Vagina (tissue), 2 donors: ENCODE measurements around the gene DNAAF2. TPM values are rescaled to one million over a fixed set of nuclear protein-coding genes. Genes with fewer than 3 reads are reported as not detected.
"Not testable (repeated sequence)": the region's sequence is repeated elsewhere in the genome, so short reads cannot be mapped to it uniquely, and the experiment has no call there.

Experiments
- DNase-seq, 2 donors: peaks; one replicate each; pipeline ENCODE4 v3.0.0-alpha.2; 2017; ENCODE audit errors: extremely low spot score in 2 of 2
- H3K27ac ChIP-seq: fragments of 200-600 bp; sonication (generic); one replicate; pipeline ENCODE4 v1.5.1; 2019
- H3K27me3 ChIP-seq: fragments of 200-600 bp; sonication (generic); one replicate; pipeline ENCODE4 v1.5.1; 2019
- H3K36me3 ChIP-seq, 2 donors: fragments of 200-600 bp; sonication (generic); one replicate each; pipeline ENCODE4 v1.5.1; 2017 to 2019
- H3K4me1 ChIP-seq: fragments of 200-600 bp; sonication (generic); one replicate; pipeline ENCODE4 v1.5.1; 2019
- H3K4me3 ChIP-seq, 2 donors: fragments of 200-600 bp; sonication (generic); 1 replicate in 1 of 2; 2 replicates in 1 of 2; pipeline ENCODE4 v1.5.1; 2016 to 2019
- H3K9me3 ChIP-seq: fragments of 200-600 bp; sonication (generic); one replicate; pipeline ENCODE4 v1.5.1; 2019
- POLR2A ChIP-seq, 2 donors: fragments of 450-650 bp; IDR thresholded peaks; one replicate each; pipeline ENCODE4 v1.6.1; 2017; ENCODE audit warnings: antibody characterized with exemption in 2 of 2, mild to moderate bottlenecking in 2 of 2, moderate library complexity in 2 of 2
- POLR2AphosphoS5 ChIP-seq, 2 donors: sonication (generic); formaldehyde crosslinking; IDR thresholded peaks; one replicate each; pipeline ENCODE4 v1.9.0; 2017; ENCODE audit warnings: antibody characterized with exemption in 2 of 2, mild to moderate bottlenecking in 2 of 2, low read depth in 1 of 2; ENCODE audit not compliant: insufficient read depth in 1 of 2
- intact Hi-C: fragments of 100-400 bp; cut with DNase I; formaldehyde crosslinking; loops from one replicate; pipeline ENCODE4 v1.15.1; 2023
- total RNA-seq: library from RNA; depleted of rRNA; stranded (reverse); fragments of >200 nt; gene quantifications from one replicate; pipeline ENCODE4 v1.2.3, GENCODE V29; 2016
- TF ChIP-seq, protein P1 (sequence below), 3 experiments: fragments of 450-650 bp in 2 of 3; fragments of 200-600 bp in 1 of 3; sonication (generic) in 1 of 3; IDR thresholded peaks; one replicate each; pipeline ENCODE4 v1.5.1; 2017 to 2019; ENCODE audit warnings: antibody characterized with exemption in 3 of 3, mild to moderate bottlenecking in 2 of 3, moderate library complexity in 2 of 3

Gene DNAAF2
- total RNA-seq, 1 donor from 2014 or later = 7.9 TPM

DNA sequence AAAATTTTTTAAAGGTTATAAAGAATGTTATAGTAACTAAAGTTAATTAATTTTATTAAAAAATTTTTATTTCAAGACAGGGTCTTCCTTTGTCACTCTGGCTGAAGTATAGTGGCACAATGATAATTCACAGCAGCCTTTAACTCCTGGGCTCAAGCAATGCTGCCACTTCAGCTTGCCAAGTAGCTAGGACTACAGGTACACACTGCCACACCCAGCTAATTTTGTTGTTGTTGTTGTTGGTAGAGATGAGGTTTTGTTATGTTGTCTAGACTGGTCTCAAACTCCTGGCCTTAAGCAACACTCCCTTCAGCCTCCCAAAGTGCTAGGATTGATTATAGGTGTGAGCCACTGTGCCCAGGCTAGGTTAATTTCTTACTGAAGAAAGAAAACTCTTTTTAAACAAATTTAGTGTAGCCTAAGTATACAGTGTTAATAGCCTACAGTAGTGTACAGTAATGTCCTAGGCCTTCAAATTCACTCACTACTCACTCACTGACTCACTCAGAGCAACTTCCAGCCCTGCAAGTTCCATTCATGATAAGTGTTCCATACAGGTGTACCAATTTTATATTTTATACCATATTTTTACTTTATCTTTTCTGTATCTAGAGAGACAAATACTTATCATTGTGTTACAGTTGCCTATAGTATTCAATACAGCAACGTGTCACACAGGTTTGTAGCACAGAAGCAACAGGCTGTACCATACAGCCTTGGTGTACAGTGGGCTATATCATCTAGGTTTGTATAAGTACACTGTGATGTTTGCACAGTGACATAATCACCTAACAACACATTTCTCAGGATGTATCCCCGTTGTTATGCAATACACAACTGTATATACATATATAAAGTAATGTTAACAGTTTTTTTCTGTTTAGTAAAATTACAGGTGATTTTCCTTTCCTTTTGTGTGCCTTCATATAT is 24.7 kb upstream of the DNAAF2 start:
- intact Hi-C loops = no loop called here
- no peak overlapping the region for H3K4me3 ChIP-seq
- no peaks in the 10 kb centered on the region for H3K27me3 ChIP-seq
- no peaks in the 10 kb centered on the region for H3K36me3 ChIP-seq
- no peaks in the 10 kb centered on the region for H3K9me3 ChIP-seq
- H3K27ac ChIP-seq = no peak overlapping the region
- no peaks in the 10 kb centered on the region for H3K4me1 ChIP-seq
- no peak for DNase-seq
- no peak for TF ChIP-seq POLR2A (IDR thresholded peaks at IDR 0.05)
- TF ChIP-seq POLR2AphosphoS5 (IDR thresholded peaks at IDR 0.05; ENCODE audit: insufficient read depth in 1 of 2, low read depth in 1 of 2) = no peak
- TF ChIP-seq, protein P1, sequence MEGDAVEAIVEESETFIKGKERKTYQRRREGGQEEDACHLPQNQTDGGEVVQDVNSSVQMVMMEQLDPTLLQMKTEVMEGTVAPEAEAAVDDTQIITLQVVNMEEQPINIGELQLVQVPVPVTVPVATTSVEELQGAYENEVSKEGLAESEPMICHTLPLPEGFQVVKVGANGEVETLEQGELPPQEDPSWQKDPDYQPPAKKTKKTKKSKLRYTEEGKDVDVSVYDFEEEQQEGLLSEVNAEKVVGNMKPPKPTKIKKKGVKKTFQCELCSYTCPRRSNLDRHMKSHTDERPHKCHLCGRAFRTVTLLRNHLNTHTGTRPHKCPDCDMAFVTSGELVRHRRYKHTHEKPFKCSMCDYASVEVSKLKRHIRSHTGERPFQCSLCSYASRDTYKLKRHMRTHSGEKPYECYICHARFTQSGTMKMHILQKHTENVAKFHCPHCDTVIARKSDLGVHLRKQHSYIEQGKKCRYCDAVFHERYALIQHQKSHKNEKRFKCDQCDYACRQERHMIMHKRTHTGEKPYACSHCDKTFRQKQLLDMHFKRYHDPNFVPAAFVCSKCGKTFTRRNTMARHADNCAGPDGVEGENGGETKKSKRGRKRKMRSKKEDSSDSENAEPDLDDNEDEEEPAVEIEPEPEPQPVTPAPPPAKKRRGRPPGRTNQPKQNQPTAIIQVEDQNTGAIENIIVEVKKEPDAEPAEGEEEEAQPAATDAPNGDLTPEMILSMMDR (IDR thresholded peaks at IDR 0.05) = no peak

DNA sequence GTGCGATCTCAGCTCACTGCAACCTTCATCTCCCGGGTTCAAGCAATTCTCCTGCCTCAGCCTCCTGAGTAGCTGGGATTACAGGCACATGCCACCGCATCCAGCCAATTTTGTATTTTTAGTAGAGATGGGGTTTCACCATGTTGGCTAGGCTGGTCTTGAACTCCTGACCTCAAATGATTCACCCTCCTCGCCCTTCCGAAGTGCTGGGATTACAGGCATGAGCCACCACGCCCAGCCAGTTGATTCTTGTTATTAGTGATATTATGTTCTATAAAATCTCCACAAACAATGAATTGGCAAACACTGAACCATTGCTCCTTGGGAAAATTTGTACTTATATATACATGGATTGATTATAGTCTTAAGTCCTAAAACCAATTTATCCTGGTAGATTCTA is 22.5 kb upstream of the DNAAF2 start:
- H3K27me3 ChIP-seq, H3K27ac ChIP-seq, H3K4me3 ChIP-seq, DNase-seq, H3K36me3 ChIP-seq, H3K4me1 ChIP-seq, H3K9me3 ChIP-seq, intact Hi-C loops: not testable (repeated sequence)

DNA sequence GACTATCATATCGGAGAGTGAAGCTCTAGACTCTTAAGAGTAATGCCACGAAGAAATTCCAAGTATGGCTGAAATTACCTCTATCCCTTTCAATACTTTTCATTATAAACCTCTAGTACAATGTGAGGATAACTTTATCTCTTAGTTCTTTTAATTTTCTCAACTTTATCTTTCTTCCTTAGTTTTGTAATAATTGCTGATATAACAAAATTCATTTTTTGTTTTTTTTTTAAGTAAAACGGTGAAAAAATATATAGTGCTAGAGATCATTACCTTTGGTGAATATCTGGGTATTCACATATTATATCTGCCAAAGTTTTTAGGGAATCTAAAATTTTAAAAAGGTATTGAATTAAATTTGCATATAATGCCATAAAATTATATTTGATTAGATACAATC is 19.5 kb upstream of the DNAAF2 start:
- intact Hi-C loops = no loop called here

DNA sequence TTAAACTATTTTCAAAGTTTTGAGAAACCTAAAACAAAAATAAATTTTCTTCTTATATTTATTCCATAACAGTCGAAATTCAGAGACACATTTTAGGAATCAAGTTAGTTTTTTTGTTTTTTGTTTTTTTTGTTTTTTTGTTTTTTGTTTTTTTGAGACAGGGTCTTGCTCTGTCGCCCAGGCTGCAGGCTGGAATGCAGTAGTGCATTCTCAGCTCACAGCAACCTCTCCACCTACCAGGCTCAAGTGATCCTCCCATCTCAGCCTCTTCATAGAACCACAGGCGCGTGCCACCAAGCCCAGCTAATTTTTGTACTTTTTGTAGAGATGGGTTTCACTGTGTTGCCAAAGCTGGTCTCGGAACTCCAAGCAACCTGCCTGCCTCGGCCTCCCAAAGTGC is 18.5 kb upstream of the DNAAF2 start:
- no peak for DNase-seq
- Histone ChIP-seq H3K27me3 (no peaks in the 10 kb centered on the region), H3K4me3 (no peak overlapping the region), H3K27ac (no peak overlapping the region), H3K9me3 (no peaks in the 10 kb centered on the region), H3K4me1 (no peaks in the 10 kb centered on the region), H3K36me3 (no peaks in the 10 kb centered on the region)
- intact Hi-C loops = no loop called here
- TF ChIP-seq POLR2A (IDR thresholded peaks at IDR 0.05) = no peak
- no peak for TF ChIP-seq POLR2AphosphoS5 (IDR thresholded peaks at IDR 0.05; ENCODE audit: insufficient read depth in 1 of 2, low read depth in 1 of 2)
- TF ChIP-seq, protein P1 (IDR thresholded peaks at IDR 0.05) = no peak

More for the DNA sequence above, 19.5 kb upstream of the DNAAF2 start:
- Histone ChIP-seq H3K36me3 (no peaks in the 10 kb centered on the region), H3K9me3 (no peaks in the 10 kb centered on the region), H3K4me1 (no peaks in the 10 kb centered on the region), H3K4me3 (no peak overlapping the region), H3K27ac (no peak overlapping the region), H3K27me3 (no peaks in the 10 kb centered on the region)
- no peak for DNase-seq
- TF ChIP-seq, protein P1 (IDR thresholded peaks at IDR 0.05) = no peak
- no peak for TF ChIP-seq POLR2A (IDR thresholded peaks at IDR 0.05)
- no peak for TF ChIP-seq POLR2AphosphoS5 (IDR thresholded peaks at IDR 0.05; ENCODE audit: insufficient read depth in 1 of 2, low read depth in 1 of 2)

DNA sequence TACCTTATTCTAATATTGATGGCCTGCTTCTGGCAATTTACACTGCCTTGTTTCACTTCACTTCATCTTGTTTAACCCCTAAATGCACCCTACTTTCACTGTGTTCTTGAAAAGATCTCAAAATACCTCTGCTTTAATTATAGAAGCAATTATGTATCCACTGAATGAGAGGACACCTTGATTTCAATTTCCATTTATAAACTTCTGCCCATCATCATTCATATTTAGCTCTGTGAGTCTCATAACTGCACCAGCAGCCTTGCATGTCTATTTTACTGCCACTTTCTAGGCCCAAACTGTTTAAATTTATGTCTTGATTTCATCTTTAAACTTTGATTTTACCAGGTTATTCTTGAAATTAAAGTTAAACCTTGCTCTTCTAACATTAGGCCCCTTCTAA is 7.1 kb upstream of the DNAAF2 start:
- no peak for TF ChIP-seq POLR2AphosphoS5 (IDR thresholded peaks at IDR 0.05; ENCODE audit: insufficient read depth in 1 of 2, low read depth in 1 of 2)
- TF ChIP-seq, protein P1 (IDR thresholded peaks at IDR 0.05) = no peak
- TF ChIP-seq POLR2A (IDR thresholded peaks at IDR 0.05) = no peak
- no peak overlapping the region for H3K4me3 ChIP-seq
- no peaks in the 10 kb centered on the region for H3K27me3 ChIP-seq
- intact Hi-C loops = no loop called here
- peaks cover 36% of the 10 kb centered on the region for H3K4me1 ChIP-seq
- DNase-seq = no peak
- no peaks in the 10 kb centered on the region for H3K36me3 ChIP-seq
- H3K27ac ChIP-seq = no peak overlapping the region
- no peaks in the 10 kb centered on the region for H3K9me3 ChIP-seq
